HepG2 (cell line): Measurements from ENCODE around the gene EIF3A. TPM values are rescaled to one million over a fixed set of nuclear protein-coding genes. Genes with fewer than 3 reads are reported as not detected.

Experiments
- CREBL2 ChIP-seq: sonication (generic); formaldehyde crosslinking; IDR thresholded peaks from 2 replicates; pipeline ENCODE4 v1.8.1; 2023; ENCODE audit warnings: missing genetic modification reagents, mild to moderate bottlenecking, borderline replicate concordance
- JUNB ChIP-seq: sonication (generic); formaldehyde crosslinking; IDR thresholded peaks from 2 replicates; pipeline ENCODE4 v1.8.0; 2022; ENCODE audit warnings: missing genetic modification reagents, mild to moderate bottlenecking, borderline replicate concordance
- KDM3A ChIP-seq: IDR thresholded peaks from 2 replicates; pipeline ENCODE4 v1.6.1; 2018; ENCODE audit warnings: low read depth, missing compliant biosample characterization
- NFKB2 ChIP-seq: sonication (generic); formaldehyde crosslinking; IDR thresholded peaks from 2 replicates; pipeline ENCODE4 v1.4.0; 2020; ENCODE audit warnings: missing genetic modification reagents, borderline replicate concordance
- PLRG1 ChIP-seq: fragments of 450-650 bp; conservative IDR thresholded peaks from 2 replicates; pipeline ENCODE4 v1.6.1; 2016
- RFXANK ChIP-seq: IDR thresholded peaks from 2 replicates; pipeline ENCODE4 v1.6.1; 2016
- SMAD1 ChIP-seq: sonication (generic); formaldehyde crosslinking; IDR thresholded peaks from 2 replicates; pipeline ENCODE4 v1.4.0; 2020; ENCODE audit warnings: missing genetic modification reagents, low read depth, mild to moderate bottlenecking, borderline replicate concordance
- TSC22D2 ChIP-seq: sonication (generic); formaldehyde crosslinking; IDR thresholded peaks from 2 replicates; pipeline ENCODE4 v1.5.1; 2020; ENCODE audit warnings: missing genetic modification reagents, mild to moderate bottlenecking, borderline replicate concordance
- ZBED4 ChIP-seq: sonication (generic); formaldehyde crosslinking; IDR thresholded peaks from 2 replicates; pipeline ENCODE4 v1.4.0; 2020; ENCODE audit warnings: missing genetic modification reagents, borderline replicate concordance
- ZFY ChIP-seq: sonication (generic); formaldehyde crosslinking; IDR thresholded peaks from 2 replicates; pipeline ENCODE4 v1.4.0; 2020; ENCODE audit warnings: missing genetic modification reagents
- ZNF350 ChIP-seq: sonication (generic); formaldehyde crosslinking; IDR thresholded peaks from 2 replicates; pipeline ENCODE4 v1.4.0; 2020; ENCODE audit warnings: mild to moderate bottlenecking, low read depth, missing genetic modification reagents, borderline replicate concordance
- ZNF510 ChIP-seq: sonication (generic); formaldehyde crosslinking; IDR thresholded peaks from 2 replicates; pipeline ENCODE4 v1.4.0; 2020; ENCODE audit warnings: low read depth, mild to moderate bottlenecking, missing genetic modification reagents
- ZNF850 ChIP-seq: sonication (generic); formaldehyde crosslinking; conservative IDR thresholded peaks from 2 replicates; pipeline ENCODE4 v1.9.0; 2021; ENCODE audit warnings: mild to moderate bottlenecking, missing genetic modification reagents
- ZSCAN20 ChIP-seq: sonication (generic); formaldehyde crosslinking; IDR thresholded peaks from 2 replicates; pipeline ENCODE4 v1.4.0; 2020; ENCODE audit warnings: missing genetic modification reagents, mild to moderate bottlenecking, borderline replicate concordance
- polyA plus RNA-seq, 8 experiments: library from polyadenylated mRNA; depleted of rRNA in 3 of 8; stranded (reverse) in 7 of 8; unstranded in 1 of 8; fragments of >200 nt; fragmentation: Illumina TruSeq in 4 of 8; extraction: Trizol in 4 of 8; gene quantifications; 2 replicates each; pipeline versions ENCODE4 v1.2.1 to v1.2.3, GENCODE V29; 2011 to 2016; ENCODE audit warnings: low read depth in 4 of 8, missing spikeins in 1 of 8, mixed read lengths in 1 of 8; ENCODE audit not compliant: insufficient read depth in 1 of 8
- total RNA-seq, 5 experiments: library from RNA; depleted of rRNA; stranded (reverse); fragments of >200 nt; fragmentation: Illumina TruSeq; extraction: Trizol; gene quantifications; 2 replicates each; pipeline ENCODE4 v1.2.3, GENCODE V29; 2016; ENCODE audit warnings: low read depth in 1 of 5
- TF ChIP-seq, protein P1 (sequence below): sonication (generic); formaldehyde crosslinking; IDR thresholded peaks from 2 replicates; pipeline ENCODE4 v1.8.0; 2022; ENCODE audit warnings: missing genetic modification reagents, mild to moderate bottlenecking, moderate library complexity, borderline replicate concordance
- TF ChIP-seq, protein P2 (sequence below): sonication (generic); formaldehyde crosslinking; IDR thresholded peaks from 2 replicates; pipeline ENCODE4 v1.4.0; 2020; ENCODE audit warnings: missing genetic modification reagents, mild to moderate bottlenecking, borderline replicate concordance
- TF ChIP-seq, protein P3 (sequence below): sonication (generic); formaldehyde crosslinking; conservative IDR thresholded peaks from 2 replicates; pipeline ENCODE4 v1.4.0; 2020; ENCODE audit warnings: mild to moderate bottlenecking, missing genetic modification reagents, moderate library complexity

EIF3A gene
- total and polyA plus RNA-seq, 2 of the 13 experiments (the other 11 are each of a cell fraction or from before 2014, with no cell fraction given), result 25.6 to 117 TPM

GRCh38 chr10:119080521-119081259 lies at the start of gene EIF3A (continued):
- TF ChIP-seq, protein P1, sequence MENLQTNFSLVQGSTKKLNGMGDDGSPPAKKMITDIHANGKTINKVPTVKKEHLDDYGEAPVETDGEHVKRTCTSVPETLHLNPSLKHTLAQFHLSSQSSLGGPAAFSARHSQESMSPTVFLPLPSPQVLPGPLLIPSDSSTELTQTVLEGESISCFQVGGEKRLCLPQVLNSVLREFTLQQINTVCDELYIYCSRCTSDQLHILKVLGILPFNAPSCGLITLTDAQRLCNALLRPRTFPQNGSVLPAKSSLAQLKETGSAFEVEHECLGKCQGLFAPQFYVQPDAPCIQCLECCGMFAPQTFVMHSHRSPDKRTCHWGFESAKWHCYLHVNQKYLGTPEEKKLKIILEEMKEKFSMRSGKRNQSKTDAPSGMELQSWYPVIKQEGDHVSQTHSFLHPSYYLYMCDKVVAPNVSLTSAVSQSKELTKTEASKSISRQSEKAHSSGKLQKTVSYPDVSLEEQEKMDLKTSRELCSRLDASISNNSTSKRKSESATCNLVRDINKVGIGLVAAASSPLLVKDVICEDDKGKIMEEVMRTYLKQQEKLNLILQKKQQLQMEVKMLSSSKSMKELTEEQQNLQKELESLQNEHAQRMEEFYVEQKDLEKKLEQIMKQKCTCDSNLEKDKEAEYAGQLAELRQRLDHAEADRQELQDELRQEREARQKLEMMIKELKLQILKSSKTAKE, result no peak
- TF ChIP-seq RFXANK (no peak), PLRG1 (no peak), ZFY (CRISPR knock-in tag) (peak; percentile 93), ZNF850 (CRISPR knock-in tag) (peak; percentile 95), ZNF350 (CRISPR knock-in tag) (peak; percentile 69; the same call in 1 of the 2 replicates), ZNF510 (CRISPR knock-in tag) (no peak), CREBL2 (CRISPR knock-in tag) (peak; percentile 49; the same call in 1 of the 2 replicates), ZSCAN20 (no peak), TSC22D2 (CRISPR knock-in tag) (peak; percentile 78; the same call in 1 of the 2 replicates), NFKB2 (CRISPR knock-in tag) (peak; percentile 84; the same call in 1 of the 2 replicates), ZBED4 (CRISPR knock-in tag) (no peak), JUNB (CRISPR knock-in tag) (no peak; the same call in 1 of the 2 replicates), KDM3A (CRISPR knock-in tag) (0 out of 2 replicates have a peak, but pooled peaks have one; percentile 35), SMAD1 (CRISPR knock-in tag) (peak; percentile 83; the same call in 1 of the 2 replicates)
- TF ChIP-seq, protein P2, sequence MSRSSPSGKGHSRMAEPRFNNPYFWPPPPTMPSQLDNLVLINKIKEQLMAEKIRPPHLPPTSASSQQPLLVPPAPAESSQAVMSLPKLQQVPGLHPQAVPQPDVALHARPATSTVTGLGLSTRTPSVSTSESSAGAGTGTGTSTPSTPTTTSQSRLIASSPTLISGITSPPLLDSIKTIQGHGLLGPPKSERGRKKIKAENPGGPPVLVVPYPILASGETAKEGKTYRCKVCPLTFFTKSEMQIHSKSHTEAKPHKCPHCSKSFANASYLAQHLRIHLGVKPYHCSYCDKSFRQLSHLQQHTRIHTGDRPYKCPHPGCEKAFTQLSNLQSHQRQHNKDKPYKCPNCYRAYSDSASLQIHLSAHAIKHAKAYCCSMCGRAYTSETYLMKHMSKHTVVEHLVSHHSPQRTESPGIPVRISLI, result no peak
- TF ChIP-seq, protein P3, sequence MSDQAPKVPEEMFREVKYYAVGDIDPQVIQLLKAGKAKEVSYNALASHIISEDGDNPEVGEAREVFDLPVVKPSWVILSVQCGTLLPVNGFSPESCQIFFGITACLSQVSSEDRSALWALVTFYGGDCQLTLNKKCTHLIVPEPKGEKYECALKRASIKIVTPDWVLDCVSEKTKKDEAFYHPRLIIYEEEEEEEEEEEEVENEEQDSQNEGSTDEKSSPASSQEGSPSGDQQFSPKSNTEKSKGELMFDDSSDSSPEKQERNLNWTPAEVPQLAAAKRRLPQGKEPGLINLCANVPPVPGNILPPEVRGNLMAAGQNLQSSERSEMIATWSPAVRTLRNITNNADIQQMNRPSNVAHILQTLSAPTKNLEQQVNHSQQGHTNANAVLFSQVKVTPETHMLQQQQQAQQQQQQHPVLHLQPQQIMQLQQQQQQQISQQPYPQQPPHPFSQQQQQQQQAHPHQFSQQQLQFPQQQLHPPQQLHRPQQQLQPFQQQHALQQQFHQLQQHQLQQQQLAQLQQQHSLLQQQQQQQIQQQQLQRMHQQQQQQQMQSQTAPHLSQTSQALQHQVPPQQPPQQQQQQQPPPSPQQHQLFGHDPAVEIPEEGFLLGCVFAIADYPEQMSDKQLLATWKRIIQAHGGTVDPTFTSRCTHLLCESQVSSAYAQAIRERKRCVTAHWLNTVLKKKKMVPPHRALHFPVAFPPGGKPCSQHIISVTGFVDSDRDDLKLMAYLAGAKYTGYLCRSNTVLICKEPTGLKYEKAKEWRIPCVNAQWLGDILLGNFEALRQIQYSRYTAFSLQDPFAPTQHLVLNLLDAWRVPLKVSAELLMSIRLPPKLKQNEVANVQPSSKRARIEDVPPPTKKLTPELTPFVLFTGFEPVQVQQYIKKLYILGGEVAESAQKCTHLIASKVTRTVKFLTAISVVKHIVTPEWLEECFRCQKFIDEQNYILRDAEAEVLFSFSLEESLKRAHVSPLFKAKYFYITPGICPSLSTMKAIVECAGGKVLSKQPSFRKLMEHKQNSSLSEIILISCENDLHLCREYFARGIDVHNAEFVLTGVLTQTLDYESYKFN, result peak; percentile 27; the same call in 1 of the 2 replicates
